Measurements from ENCODE around the gene PRR15L. TPM values are rescaled to one million over a fixed set of nuclear protein-coding genes. Genes with fewer than 3 reads are reported as not detected.
"Not testable (repeated sequence)": the region's sequence is repeated elsewhere in the genome, so short reads cannot be mapped to it uniquely, and the experiment has no call there.

PRR15L gene
- total RNA-seq, 1 donor from 2014 or later, result not detected

GRCh38 chr17:47989159-47989558, 31.5 kb upstream of the PRR15L start:
- DNase-seq (ENCODE audit: low read depth in 2 of 2), result no peak

GRCh38 chr17:47988445-47988844, 30.8 kb upstream of the PRR15L start:
- not testable (repeated sequence) for DNase-seq (ENCODE audit: low read depth in 2 of 2)

- DNase-seq (ENCODE audit: low read depth in 2 of 2), result peak in 1 of 2 donors; percentile 25
Observed at GRCh38 chr17:47987240-47987835, 29.7 kb upstream of the PRR15L start.

GRCh38 chr17:47986520-47986919, 28.8 kb upstream of the PRR15L start:
- no peak for DNase-seq (ENCODE audit: low read depth in 2 of 2)

- no peak for DNase-seq (ENCODE audit: low read depth in 2 of 2)
Observed at GRCh38 chr17:47983492-47984223, 26.0 kb upstream of the PRR15L start.

- DNase-seq (ENCODE audit: low read depth in 2 of 2), result peak; percentile 21 to 25
Observed at GRCh38 chr17:47982645-47983390, 25.1 kb upstream of the PRR15L start.

GRCh38 chr17:47982091-47982617, 24.5 kb upstream of the PRR15L start:
- DNase-seq (ENCODE audit: low read depth in 2 of 2), result no peak

- no peak for DNase-seq (ENCODE audit: low read depth in 2 of 2)
Observed at GRCh38 chr17:47981462-47981861, 23.8 kb upstream of the PRR15L start.

- DNase-seq (ENCODE audit: low read depth in 2 of 2), result no peak
Observed at GRCh38 chr17:47980541-47980940, 22.9 kb upstream of the PRR15L start.

GRCh38 chr17:47978324-47978723, 20.6 kb upstream of the PRR15L start:
- DNase-seq (ENCODE audit: low read depth in 2 of 2), result peak; percentile 66 to 76

- no peak for DNase-seq (ENCODE audit: low read depth in 2 of 2)
Observed at GRCh38 chr17:47975823-47976205, 18.1 kb upstream of the PRR15L start.

GRCh38 chr17:47975189-47975822, 17.6 kb upstream of the PRR15L start:
- no peak for DNase-seq (ENCODE audit: low read depth in 2 of 2)

- no peak for DNase-seq (ENCODE audit: low read depth in 2 of 2)
Observed at GRCh38 chr17:47973541-47973940, 15.9 kb upstream of the PRR15L start.

GRCh38 chr17:47970725-47971499, 13.2 kb upstream of the PRR15L start, which contains the start of gene CDK5RAP3:
Gene CDK5RAP3, plus strand, starts transcription at chr17:47971113. Its CDS starts 34 bp downstream, at chr17:47971147.
- DNase-seq (ENCODE audit: low read depth in 2 of 2), result peak; percentile 99

- DNase-seq (ENCODE audit: low read depth in 2 of 2), result no peak
Observed at GRCh38 chr17:47969930-47970724, 12.4 kb upstream of the PRR15L start.

- no peak for DNase-seq (ENCODE audit: low read depth in 2 of 2)
Observed at GRCh38 chr17:47968836-47969235, 11.2 kb upstream of the PRR15L start.

- DNase-seq (ENCODE audit: low read depth in 2 of 2), result peak in 1 of 2 donors; percentile 37
Observed at GRCh38 chr17:47967607-47968252, 10.0 kb upstream of the PRR15L start.

- DNase-seq (ENCODE audit: low read depth in 2 of 2), result no peak
Observed at GRCh38 chr17:47966079-47966519, 8.4 kb upstream of the PRR15L start.

- no peak for DNase-seq (ENCODE audit: low read depth in 2 of 2)
Observed at GRCh38 chr17:47964856-47965255, 7.2 kb upstream of the PRR15L start.
